Fibroblast of peridontal ligament (primary cell): ENCODE measurements around the gene PRAME.
"Not testable (repeated sequence)": the region's sequence is repeated elsewhere in the genome, so short reads cannot be mapped to it uniquely, and the experiment has no call there.

Experiments used
- DNase-seq: peaks from one replicate; pipeline ENCODE4 v3.0.0-alpha.2; 2010; ENCODE audit errors: extremely low read depth

PRAME gene, protein sequence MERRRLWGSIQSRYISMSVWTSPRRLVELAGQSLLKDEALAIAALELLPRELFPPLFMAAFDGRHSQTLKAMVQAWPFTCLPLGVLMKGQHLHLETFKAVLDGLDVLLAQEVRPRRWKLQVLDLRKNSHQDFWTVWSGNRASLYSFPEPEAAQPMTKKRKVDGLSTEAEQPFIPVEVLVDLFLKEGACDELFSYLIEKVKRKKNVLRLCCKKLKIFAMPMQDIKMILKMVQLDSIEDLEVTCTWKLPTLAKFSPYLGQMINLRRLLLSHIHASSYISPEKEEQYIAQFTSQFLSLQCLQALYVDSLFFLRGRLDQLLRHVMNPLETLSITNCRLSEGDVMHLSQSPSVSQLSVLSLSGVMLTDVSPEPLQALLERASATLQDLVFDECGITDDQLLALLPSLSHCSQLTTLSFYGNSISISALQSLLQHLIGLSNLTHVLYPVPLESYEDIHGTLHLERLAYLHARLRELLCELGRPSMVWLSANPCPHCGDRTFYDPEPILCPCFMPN

DNA sequence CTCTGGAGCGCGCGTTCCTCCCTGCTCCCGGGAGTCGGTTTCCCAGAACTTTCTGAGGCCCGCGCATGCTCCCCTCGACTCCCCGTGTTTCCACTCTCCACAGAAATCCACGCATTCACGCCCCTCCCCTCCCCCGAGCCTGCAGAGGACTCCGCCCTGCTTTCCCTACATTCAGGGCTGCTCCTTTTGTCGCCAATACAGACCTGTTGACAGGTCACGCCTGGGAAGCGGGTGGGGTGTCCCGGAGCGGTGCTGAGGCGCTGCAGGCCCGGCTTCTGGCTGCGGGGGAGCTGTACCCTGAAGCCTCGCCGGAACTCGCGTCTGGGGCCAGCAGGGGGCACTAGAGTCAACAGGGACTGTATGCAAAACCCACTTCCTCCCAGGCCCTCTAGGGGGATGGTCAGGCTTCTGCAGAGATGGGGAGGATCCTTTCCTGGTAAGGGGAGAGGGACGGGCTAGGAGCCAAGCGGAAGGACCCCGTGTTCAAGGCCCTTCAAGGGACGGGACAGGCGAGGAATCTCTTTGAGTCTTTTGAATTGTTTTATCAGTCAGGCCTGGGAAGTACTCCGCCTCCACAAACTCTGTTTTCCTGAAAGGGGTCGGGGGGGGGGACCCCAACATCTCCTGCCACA lies at the start of gene PRAME:
PRAME (minus strand) TSS at position 294 of the 632 bp plus-strand sequence. CDS start 2,433 bp downstream, outside the sequence.
- no peak for DNase-seq

DNA sequence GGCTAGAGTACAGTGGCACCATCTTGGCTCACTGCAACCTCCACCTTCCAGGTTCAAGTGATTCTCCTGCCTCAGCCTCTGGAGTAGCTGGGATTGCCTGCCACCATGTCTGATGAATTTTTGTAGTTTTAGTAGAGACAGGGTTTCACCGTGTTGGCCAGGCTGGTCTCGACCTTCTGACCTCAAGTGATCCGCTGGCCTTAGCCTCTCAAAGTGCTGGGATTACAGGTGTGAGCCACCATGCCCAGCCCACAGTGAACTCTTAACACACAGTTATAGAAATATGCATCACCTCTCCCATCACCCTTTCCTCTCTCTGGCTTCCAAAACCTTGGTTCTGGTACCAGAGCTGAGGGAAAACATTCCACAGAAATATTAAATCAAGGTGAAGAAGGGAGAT lies 49.0 kb upstream of the PRAME start:
- not testable (repeated sequence) for DNase-seq

DNA sequence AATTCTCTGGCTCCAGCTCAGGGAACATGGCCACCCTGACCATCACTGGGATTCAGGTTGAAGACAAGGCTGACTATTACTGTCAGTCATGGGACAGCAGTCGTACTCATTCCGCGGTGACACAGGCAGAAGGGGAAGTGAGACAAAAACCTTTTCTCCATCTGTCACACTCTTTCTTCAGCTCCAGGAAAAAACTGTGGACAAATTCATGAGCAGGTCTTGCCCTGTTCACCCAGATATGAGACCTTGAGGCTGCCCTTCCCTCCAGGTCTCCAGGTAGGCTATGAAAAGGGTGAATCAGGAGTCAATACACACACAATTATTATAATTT lies 46.0 kb upstream of the PRAME start:
- DNase-seq = no peak

DNA sequence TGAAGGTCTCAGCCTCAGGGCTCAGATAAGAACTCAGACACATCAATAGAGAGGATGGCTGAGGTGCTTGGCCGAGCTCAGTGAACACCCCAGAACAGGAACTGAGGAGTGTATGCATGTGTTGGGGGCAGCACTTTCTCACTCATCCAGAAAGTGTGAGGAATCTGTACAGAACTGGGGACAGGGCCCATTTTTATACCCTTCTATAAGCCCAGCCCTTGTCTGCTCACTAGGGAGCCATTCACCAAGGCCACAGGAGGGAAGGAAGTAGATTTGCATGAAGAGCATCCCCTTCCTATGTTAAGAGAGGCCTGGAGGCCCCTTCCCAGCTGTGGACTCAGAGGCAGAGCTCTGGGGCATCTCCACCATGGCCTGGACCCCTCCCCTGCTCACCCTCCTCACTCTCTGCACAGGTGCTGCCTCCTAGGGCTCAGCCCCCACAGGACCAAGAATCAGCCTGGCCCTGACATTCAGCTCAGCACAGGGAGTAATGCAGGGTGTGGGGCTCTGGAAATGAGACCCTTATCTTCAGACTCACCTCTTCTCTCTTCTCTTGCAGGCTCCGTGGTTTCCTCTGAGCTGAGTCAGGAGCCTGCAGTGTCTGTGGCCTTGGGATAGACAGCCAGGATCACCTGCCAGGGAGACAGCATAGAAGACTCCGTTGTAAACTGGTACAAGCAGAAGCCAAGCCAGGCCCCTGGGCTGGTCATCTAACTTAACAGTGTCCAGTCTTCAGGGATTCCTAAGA lies 45.4 kb upstream of the PRAME start:
- no peak for DNase-seq

DNA sequence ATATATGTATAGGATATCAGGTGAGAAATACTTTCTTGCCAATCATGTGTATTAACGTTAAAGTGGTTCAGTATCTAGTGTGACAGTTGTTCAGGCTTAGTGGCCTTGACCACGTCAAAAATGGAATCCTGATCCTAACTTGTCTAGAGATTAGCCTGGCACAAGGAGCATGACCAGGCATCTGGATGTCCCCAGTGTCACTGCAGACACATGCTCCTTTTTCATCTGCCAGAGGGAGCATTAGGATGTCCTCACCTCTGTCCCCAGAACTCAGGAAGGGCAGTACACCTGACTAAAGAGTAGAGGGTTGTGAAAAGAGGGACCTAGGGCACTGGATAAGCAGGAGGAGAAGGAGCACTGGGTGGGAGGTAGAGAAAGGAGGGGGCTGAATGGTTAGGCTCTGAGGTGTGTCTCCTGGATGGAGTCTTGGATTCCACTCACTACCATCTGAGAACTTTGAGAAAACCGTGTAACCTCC lies 44.4 kb upstream of the PRAME start:
- no peak for DNase-seq

DNA sequence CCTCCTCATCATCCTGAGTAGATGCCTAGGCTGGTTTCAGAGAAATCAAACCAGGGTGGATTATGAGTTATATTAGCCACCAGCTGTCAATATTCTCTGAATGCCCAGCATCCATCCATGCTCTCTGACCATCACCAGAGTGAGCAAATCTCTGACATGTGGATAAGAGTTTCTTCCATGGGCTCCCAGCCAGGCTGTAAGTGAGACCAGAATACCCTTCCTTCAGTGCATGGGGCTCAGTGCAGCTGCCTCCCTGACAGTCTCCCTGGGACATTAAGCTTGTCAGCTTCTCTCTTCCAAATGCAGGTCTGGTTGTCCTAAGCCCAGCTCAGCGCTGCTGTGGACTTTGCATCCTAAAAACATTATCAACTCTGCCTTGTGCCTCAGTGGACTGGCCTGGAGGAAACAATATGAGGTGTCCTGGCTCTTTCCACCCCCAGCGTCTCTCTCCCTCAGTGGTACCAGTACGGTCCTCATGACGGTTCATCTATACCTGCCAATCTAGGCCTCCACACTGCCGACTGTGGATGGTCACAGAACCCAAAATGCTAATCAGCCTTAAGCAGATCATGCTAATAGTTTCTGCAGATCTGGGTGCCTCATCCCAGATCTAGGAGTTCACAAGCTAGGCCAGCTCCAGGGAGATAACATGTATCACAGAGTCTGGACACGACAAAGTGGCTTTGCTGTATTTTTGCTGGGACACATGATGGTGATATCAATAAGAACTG lies 41.6 kb upstream of the PRAME start:
- no peak for DNase-seq

DNA sequence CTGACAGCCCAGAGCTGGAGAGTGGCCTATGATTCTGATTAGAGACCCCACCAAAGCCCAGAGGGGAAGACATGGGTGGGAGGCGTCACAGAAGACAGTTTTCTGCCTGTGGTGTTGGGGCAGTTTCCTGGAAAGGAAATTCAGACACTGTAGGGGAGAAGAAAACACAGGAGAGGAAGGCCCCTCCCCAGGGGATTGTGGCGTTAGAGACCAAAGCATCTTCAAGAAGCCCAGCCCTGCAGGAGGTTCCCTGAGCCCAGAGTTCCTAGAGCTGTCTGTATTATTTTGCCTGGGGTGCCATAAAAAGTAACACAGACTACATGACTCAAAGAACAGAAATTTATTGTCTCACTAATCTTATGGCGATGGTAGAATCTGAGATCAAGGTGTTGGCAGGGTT lies 40.2 kb upstream of the PRAME start:
- no peak for DNase-seq

DNA sequence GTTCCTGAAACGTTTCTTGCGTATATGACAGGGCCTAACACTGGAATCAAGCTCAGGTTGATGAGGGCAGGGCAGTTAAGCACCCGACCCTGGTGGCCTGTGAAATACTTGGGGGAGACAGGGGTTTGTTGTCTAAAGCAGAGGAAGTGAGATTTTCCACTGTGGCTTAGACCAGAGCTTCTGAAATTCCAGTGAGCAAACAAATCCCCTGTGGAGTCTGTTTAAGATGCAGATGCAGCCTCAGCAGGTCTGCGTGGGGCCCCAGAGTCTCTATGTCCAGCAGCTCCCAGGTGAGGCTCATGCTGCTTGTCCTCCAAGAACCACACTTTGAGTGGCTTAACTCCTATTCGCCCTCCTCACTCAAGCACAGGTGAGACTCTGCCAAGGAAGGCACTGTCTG lies 39.1 kb upstream of the PRAME start:
- no peak for DNase-seq

DNA sequence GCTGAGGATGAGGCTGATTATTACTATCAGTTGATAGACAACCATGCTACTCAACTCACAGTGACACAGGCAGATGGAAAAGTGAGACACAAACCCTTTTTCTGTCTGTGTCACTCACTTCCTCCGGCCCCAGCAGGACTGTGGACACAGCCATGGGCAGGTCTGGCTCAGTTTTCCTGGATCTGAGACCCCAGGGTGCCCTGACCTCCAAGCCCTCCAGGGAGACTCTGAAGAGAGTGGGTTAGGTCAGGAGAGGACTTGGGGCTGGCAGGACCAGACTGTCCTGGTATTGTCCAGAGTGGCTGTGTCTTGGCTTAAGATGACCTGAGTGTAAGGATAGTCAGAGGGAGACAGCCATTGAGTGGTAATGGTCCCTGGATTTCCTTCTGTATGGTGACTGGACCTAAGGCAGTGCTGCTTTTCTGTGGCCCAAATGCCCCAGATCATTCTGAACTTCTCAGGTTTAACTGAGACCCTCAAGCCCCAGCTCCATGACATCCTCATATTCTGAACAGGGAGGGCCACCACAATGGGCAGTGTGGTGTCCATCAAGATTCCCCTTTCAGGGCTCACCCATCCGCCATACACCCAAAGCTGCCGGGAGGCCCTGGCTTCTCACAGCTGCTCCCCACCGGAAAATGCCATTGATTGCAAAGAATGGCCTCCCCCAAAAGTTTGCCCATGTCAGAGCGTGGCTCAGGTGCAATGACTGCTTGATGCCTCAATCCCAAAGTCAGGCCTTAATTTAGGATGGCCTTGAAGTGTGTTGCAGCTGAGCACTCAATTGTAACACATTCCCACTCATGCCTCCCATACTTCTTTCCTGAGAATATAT lies 36.2 kb upstream of the PRAME start:
- no peak for DNase-seq

DNA sequence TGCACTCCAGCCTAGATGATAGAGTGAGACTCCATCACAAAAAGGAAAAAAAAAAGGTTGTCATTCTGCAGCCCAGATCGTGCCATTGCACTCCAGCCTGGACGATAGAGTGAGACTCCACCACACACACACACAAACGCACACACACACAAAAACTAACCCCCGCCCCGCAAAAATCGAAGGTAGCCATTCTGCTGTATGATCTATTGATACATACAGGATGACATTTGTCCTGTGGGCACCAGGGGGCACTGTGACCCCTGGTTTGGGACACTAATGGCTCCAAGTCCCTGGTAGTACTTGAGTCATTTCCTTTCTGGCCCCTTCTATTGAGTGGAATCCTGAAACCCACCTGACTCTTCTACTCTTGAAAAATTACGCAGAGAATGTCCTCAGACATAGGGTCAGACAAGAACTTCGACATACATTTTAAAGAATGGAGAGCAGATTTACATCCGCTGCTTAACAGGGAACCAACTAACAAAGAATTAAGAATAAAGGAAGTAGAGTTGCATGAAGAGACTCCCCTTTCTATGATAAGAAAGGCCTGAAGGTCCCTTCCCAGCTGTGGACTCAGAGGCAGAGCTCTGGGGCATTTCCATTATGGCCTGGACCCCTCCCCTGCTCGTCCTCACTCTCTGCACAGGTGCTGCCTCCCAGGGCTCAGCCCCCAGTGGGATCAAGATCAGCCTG lies 35.0 kb upstream of the PRAME start:
- peak; percentile 47 for DNase-seq

DNA sequence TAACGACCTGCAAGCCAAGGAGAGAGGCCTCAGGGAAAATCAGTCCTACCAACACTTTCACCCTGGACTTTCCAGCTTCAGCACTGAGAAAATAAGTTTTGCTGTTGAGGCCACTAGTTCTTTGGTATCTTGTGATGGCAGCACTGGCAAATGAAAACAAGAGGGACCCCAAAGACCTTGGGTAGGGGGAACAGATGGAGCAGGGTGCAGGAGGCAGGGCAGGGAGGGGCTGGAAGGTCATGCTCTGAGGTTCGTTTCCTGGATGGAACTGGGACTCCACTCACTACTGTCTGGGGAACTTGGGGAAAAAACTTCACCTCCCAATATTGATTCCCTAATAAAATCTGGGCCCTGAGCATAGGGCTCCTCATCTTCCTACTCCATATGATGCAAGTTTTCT lies 34.2 kb upstream of the PRAME start:
- no peak for DNase-seq

DNA sequence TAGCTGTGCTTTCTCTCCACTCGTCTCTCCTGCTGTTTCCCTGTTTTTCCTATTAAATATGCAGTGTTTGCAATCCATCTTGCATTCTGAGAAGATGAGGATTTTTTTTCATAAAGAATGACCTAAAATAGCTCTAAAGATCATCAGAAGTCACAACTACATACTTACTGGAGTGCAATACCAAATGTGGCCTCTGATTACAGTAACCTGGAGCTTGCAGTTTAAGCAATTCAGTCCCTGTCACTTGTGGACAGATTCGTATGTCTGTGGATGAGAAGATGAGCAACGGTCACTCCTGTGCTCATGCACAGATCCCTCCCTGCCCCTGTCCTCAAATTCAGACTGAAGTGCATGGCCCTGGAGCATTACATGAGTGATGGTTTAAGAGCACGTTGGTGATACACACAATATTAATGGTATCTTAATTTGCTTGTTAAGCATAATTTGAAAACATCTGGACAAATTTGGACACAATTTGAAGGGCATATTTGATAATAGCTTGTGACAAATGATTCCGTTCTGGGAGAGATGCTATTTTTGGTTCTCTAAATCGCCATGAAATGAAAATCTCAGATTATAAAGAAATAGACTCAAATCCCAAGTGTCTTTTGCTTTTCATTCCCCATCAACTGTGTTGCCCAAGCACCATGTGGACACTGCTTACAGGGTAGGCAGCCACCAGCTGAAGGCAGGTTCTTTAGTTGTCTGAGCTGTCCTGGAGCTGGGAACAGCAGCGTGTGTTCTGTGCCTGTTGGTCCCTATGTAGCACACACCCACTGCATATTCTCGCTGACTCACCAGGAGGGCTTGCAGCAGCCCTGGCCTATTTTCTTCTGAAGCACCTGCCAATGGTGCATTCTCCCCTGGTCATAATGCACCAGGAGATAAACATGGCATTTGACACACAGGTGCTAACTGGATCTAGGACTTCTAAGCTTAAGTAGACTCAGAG lies 32.6 kb upstream of the PRAME start:
- DNase-seq = no peak

DNA sequence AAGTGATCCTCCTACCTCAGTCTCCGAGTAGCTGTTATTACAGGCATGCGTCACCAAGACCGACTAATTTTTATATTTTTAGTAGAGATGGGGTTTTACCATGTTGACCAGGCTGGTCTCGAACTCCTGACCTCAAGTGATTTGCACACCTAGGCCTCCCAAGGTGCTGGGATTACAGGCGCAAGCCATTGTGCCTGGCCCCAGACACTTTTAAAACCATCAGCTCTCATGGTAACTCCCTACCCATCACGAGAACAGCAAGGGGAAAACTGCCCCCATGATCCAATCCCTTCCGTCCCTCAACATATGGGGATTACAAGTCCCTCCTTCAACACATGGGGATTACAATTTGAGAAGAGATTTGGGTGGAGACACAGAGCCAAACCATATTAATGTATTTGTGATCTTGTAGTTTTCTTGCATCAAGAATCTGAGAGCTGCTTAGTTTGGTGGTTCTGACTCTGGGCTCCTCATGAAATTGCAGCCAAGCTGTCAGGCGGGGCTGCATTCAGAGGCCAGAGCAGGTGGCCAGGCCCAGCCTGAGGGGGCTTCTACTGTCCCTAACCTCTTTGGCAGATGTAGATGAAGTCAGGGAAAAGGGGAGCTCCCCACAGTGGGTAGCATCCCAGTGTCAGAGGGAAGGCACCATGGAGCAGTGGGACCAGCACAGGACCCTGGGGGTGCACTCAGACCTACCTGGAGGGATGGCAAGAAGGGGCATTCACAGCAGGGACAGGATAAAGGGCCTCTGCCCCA lies 31.2 kb upstream of the PRAME start:
- no peak for DNase-seq

DNA sequence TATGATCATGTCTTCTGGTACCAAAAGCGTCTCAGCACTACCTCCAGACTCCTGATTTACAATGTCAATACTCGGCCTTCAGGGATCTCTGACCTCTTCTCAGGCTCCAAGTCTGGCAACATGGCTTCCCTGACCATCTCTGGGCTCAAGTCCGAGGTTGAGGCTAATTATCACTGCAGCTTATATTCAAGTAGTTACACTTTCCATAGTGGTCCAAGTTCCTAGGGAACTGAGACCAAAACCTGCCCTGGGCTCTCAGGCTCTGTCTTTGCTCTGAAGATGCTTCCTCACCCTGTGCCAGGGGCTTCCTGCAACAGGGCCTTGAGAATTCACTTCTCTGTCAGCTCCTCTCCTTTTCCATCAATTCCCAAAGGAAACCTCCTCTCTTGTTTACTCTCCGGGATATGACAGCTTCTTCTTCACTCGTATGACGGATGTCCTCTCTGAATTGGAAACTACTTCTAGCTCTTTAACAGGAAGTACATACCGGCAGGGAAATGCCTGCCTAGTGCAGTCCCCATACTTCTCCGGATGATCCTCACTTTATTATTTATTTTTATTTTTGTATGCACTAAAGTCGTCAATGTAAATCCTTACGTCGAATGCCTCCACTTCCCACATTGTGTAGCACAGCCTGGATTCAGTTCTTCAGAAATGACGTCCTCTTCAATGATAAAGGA lies 29.6 kb upstream of the PRAME start:
- no peak for DNase-seq

DNA sequence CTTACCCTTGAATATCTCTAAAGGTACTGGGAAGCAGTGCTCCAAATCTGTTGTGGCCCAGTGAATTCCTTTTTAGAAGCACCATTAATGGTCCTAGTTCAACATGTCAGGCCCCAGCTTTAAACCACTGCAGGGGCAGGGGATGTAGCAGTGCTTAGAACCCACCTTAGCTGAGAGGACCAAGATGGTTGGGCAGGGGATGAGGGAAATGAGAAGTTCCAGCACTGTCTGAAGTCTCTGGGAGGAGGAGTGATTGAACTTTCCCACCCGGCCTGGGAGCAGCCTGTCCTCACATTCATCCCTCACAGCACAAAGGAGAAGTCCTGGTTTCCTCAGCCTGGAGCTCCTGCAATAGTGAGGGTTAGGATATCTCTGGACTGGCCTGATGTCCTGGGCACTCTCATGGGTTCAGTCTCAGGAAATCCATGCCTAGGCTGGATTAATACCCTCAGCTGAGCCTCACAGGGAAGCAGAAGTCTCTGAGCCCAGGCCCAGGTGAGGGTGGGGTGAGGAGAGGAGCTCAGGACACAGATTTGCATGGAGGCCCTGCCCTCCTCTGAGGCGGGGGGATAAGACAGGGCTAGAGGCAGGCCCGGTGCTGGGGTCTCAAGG lies 28.6 kb upstream of the PRAME start:
- no peak for DNase-seq

DNA sequence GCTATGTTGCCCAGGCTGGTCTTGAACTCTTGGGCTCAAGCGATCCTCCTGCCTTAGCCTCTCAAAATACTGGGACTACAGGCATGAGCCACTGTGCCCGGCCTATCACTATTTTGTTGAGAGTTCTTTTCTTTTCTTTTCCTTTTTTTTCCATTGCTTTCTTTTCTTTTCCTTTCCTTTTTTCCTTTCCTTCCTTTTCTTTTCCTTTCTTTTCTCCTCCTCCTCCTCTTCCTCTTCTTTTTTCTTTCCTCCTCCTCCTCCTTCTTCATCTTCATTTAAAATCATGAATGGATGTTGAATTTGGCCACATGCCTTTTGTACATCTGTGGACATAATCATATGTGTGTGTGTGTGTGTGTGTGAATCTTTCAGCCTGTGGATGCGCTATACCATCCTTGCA lies 25.7 kb upstream of the PRAME start:
- no peak for DNase-seq

DNA sequence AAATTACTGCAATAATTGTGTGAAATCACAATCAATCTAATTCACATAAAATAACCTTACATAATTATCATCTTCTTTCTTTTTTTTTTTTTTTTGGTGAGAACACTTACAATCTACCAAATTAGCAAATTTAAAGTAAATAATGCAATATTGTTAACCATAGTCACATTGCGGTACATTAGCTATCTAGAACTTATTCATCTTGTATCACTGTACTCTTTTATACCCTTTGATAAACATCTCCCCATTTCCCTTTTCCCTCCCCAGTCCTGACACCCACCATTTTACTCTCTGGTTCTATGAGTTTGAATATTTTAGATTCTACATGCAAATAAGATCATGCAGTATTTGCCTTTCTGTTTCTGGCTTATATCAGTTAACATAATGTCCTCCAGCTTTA lies 24.0 kb upstream of the PRAME start:
- no peak for DNase-seq
